Activated CD4-positive, alpha-beta T cell treated with anti-CD3 and anti-CD28 coated beads for 4 hours (primary cell): Measurements from ENCODE around the gene DOCK2.
"Not testable (repeated sequence)": the region's sequence is repeated elsewhere in the genome, so short reads cannot be mapped to it uniquely, and the experiment has no call there.

Source experiments
- DNase-seq, 2 donors: peaks; one replicate each; pipeline ENCODE4 v3.0.0-alpha.2; 2020

The DOCK2 gene

GRCh38 chr5:169762338-169763095, 125.4 kb downstream of the DOCK2 start:
- DNase-seq: no peak

GRCh38 chr5:169763376-169764017, 126.4 kb downstream of the DOCK2 start:
- DNase-seq: no peak

- DNase-seq: no peak
These were observed 126.9 kb downstream of the DOCK2 start for GRCh38 chr5:169764018-169764378.

- DNase-seq: no peak
These were observed 128.3 kb downstream of the DOCK2 start for GRCh38 chr5:169765176-169765996.

- not testable (repeated sequence) for DNase-seq
These were observed 129.9 kb downstream of the DOCK2 start for GRCh38 chr5:169766943-169767342.

GRCh38 chr5:169767938-169768337, 130.9 kb downstream of the DOCK2 start:
- DNase-seq: no peak

- DNase-seq: no peak
These were observed 131.3 kb downstream of the DOCK2 start for GRCh38 chr5:169768416-169768815.

- no peak for DNase-seq
These were observed 133.0 kb downstream of the DOCK2 start for GRCh38 chr5:169770109-169770508.

GRCh38 chr5:169772256-169772655, 135.2 kb downstream of the DOCK2 start:
- no peak for DNase-seq

- no peak for DNase-seq
These were observed 135.6 kb downstream of the DOCK2 start for GRCh38 chr5:169772688-169773087.

GRCh38 chr5:169777159-169777558, 140.1 kb downstream of the DOCK2 start:
- DNase-seq: no peak

GRCh38 chr5:169778622-169779596, 141.8 kb downstream of the DOCK2 start:
- DNase-seq: no peak

- DNase-seq: no peak
These were observed 144.6 kb downstream of the DOCK2 start for GRCh38 chr5:169781420-169782345.

- no peak for DNase-seq
These were observed 148.9 kb downstream of the DOCK2 start for GRCh38 chr5:169785771-169786618.

GRCh38 chr5:169788168-169788567, 151.1 kb downstream of the DOCK2 start:
- no peak for DNase-seq

- DNase-seq: no peak
These were observed 152.4 kb downstream of the DOCK2 start for GRCh38 chr5:169789417-169789940.

- no peak for DNase-seq
These were observed 154.2 kb downstream of the DOCK2 start for GRCh38 chr5:169791251-169791650.

- DNase-seq: no peak
These were observed 158.3 kb downstream of the DOCK2 start for GRCh38 chr5:169795338-169795737.

- DNase-seq: no peak
These were observed 159.7 kb downstream of the DOCK2 start for GRCh38 chr5:169796731-169797130.

GRCh38 chr5:169797577-169797976, 160.5 kb downstream of the DOCK2 start:
- no peak for DNase-seq
